ENCODE results near the gene WNK2. TPM values are rescaled to one million over a fixed set of nuclear protein-coding genes. Genes with fewer than 3 reads are reported as not detected.

The WNK2 gene
- total RNA-seq, 4 donors from 2014 or later, result 3.8 to 17.7 (median 9.0) TPM

DNA sequence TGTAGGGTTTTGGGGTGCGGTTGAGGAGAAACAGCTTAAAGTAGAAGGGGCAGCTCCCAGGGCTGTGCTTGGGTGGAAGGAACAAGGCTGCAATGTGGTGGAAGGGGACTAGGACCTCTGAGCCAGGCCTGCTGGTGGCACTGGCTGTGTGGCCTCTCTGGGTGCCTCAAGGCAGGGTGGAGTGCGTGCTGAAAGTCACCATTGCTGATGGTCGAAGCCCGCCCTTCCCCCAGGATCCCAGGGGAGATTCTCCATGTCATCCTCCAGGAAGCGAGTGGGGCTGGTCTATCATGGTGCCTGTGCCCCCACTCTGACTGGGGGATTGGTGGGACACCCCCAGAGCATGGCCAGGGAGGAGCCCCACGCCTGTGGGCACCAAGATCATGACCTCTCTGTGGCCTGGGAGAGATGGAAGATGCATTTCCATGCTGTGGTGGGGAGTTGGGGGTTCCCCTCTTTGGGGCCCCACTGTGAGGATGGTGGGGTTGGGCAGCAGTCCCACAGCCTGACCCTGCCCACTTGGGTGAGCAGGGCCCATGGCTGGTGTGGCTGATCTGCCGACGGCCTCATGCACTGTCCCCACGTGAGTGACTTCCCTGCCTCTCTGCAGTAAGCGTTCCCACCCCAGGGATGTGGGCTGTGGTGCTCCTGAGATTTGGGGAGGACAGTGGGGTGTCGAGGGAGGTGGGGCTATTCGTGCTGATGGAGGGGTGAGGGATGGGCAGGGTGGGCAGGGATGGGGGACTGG is 25.8 kb downstream of the WNK2 start:
- DNase-seq (ENCODE audit: low spot score in 2 of 2), result no peak
- no peak for TF ChIP-seq POLR2A (IDR thresholded peaks at IDR 0.05)
- TF ChIP-seq, protein P1, sequence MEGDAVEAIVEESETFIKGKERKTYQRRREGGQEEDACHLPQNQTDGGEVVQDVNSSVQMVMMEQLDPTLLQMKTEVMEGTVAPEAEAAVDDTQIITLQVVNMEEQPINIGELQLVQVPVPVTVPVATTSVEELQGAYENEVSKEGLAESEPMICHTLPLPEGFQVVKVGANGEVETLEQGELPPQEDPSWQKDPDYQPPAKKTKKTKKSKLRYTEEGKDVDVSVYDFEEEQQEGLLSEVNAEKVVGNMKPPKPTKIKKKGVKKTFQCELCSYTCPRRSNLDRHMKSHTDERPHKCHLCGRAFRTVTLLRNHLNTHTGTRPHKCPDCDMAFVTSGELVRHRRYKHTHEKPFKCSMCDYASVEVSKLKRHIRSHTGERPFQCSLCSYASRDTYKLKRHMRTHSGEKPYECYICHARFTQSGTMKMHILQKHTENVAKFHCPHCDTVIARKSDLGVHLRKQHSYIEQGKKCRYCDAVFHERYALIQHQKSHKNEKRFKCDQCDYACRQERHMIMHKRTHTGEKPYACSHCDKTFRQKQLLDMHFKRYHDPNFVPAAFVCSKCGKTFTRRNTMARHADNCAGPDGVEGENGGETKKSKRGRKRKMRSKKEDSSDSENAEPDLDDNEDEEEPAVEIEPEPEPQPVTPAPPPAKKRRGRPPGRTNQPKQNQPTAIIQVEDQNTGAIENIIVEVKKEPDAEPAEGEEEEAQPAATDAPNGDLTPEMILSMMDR (IDR thresholded peaks at IDR 0.05), result no peak
- no peak for TF ChIP-seq EP300 (IDR thresholded peaks at IDR 0.05)
- WGBS, 2 donors, result 83 to 84% methylated on average over 10 to 11 of the region's 12 CpGs
- no peaks in the 10 kb centered on the region for H3K9me3 ChIP-seq
- H3K36me3 ChIP-seq, result no peaks in the 10 kb centered on the region
- no peaks in the 10 kb centered on the region for H3K27me3 ChIP-seq
- peak overlapping the region in 1 of 4 donors; percentile 54 for H3K27ac ChIP-seq
- peaks cover 0 to 37% (median 14%) of the 10 kb centered on the region in 4 donors for H3K4me1 ChIP-seq
- no peak overlapping the region for H3K4me3 ChIP-seq

DNA sequence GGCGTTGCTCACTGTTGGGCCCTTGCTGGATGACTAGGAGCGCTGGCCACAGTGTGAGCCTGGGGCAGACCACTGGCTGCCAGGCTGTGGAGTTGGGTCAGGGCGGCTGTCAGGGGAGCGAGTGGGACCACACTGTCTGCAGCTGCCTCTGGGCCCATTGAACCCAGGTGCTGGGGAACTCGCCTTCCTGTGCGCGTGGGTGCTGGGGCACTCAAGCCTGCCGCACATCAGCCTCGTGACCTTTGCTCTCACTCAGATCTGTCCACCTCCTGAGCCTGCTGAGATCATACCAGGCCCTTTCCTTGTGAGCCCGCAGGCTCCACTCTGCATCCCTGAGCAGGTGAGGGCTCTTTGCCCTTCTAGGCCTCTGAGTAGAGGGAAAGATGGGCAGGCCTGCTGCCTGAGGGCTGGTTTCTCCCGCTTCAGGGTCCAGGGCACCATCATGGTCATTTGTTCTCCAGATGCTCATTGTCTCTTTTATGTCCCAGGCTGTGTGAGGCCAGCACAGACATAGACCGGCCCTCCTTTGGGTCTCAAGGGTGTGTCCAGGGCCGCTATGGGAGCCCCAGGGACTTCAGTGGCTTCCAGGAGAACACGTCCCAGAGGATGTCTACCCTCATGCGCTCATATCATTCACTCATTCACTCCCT is 26.5 kb downstream of the WNK2 start:
- Histone ChIP-seq H3K36me3 (no peaks in the 10 kb centered on the region), H3K4me3 (no peak overlapping the region), H3K27me3 (no peaks in the 10 kb centered on the region), H3K9me3 (peaks cover 0 to 7% (median 0%) of the 10 kb centered on the region in 4 donors), H3K4me1 (peaks cover 0 to 30% (median 10%) of the 10 kb centered on the region in 4 donors), H3K27ac (peak overlapping the region in 1 of 4 donors; percentile 54)
- TF ChIP-seq, protein P1 (IDR thresholded peaks at IDR 0.05), result no peak
- no peak for TF ChIP-seq POLR2A (IDR thresholded peaks at IDR 0.05)
- no peak for TF ChIP-seq EP300 (IDR thresholded peaks at IDR 0.05)
- 85 to 95% methylated on average over 13 to 15 of the region's 15 CpGs for WGBS, 2 donors
- DNase-seq (ENCODE audit: low spot score in 2 of 2), result no peak

DNA sequence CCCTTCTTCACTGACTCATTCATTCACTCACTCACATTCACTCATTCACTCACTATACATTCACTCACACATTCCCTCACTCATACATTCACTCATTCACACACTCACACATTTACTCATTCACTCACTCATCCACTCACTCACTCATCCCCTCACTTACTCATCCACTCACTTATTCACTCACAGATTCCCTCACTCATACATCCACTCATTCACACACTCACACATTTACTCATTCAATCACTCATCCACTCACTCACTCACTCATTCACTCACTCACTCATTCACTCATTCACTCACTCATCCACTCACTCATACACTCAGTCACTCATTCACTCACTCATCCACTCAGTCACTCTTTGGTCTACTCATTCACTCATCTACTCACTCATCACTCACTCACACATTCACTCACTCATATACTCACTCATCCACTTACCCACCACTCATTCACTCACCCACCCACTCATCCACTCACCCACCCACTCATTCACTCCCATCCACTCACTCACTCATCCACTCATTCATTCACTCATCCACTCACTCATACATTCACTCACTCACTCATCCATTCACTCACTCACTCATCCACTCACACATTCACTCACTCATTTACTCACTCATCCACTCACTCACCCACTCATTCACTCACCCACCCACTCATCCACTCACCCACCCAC is 27.2 kb downstream of the WNK2 start:
- Histone ChIP-seq H3K36me3 (no peaks in the 10 kb centered on the region), H3K9me3 (peaks cover 0 to 13% (median 0%) of the 10 kb centered on the region in 4 donors), H3K27me3 (no peaks in the 10 kb centered on the region), H3K4me1 (peaks cover 0 to 24% (median 5%) of the 10 kb centered on the region in 4 donors), H3K27ac (no peak overlapping the region), H3K4me3 (no peak overlapping the region)
- no peak for DNase-seq (ENCODE audit: low spot score in 2 of 2)
- TF ChIP-seq POLR2A (IDR thresholded peaks at IDR 0.05) (no peak), EP300 (IDR thresholded peaks at IDR 0.05) (no peak)
- TF ChIP-seq, protein P1 (IDR thresholded peaks at IDR 0.05), result no peak

DNA sequence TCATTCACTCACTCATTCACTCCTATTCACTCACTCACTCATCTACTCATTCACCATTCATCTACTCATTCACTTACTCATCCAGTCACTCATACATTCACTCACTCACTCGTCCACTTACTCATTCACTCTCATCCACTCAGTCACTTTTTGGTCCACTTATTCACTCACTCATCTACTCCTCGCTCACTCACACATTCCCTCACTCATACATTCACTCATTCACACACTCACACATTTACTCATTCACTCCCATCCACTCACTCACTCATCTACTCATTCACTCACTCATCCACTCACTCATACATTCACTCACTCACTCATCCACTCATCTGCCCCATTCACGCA is 27.7 kb downstream of the WNK2 start:
- no peak overlapping the region for H3K27ac ChIP-seq
- no peaks in the 10 kb centered on the region for H3K27me3 ChIP-seq
- TF ChIP-seq POLR2A (IDR thresholded peaks at IDR 0.05) (no peak), EP300 (IDR thresholded peaks at IDR 0.05) (no peak)
- TF ChIP-seq, protein P1 (IDR thresholded peaks at IDR 0.05), result no peak
- no peaks in the 10 kb centered on the region for H3K36me3 ChIP-seq
- H3K9me3 ChIP-seq, result peaks cover 0 to 16% (median 0%) of the 10 kb centered on the region in 4 donors
- peaks cover 0 to 19% (median 4%) of the 10 kb centered on the region in 4 donors for H3K4me1 ChIP-seq
- no peak for DNase-seq (ENCODE audit: low spot score in 2 of 2)
- no peak overlapping the region for H3K4me3 ChIP-seq
- WGBS, 2 donors, result 95 to 96% methylated on average over 3 of the region's 3 CpGs

DNA sequence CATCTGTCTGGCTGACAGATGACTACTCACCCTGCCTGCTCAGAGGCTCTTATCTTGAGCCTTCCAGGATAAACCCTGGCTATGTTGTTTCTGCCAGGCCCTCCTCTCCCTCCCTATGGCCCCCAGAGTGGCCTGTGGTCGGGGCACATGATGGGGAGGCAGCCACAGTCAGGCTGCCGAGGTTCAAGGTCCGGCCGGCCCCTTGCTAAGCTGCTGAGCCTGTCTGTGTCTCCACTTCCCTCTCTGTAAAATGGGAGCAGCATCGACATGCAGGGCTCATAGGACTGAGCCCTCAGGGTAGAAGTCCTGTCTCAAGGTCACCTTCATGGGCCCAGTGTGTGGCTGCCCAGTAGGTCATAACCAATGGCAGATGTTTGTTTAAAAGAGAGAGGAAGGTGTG is 28.5 kb downstream of the WNK2 start:
- peaks cover 0 to 11% (median 0%) of the 10 kb centered on the region in 4 donors for H3K4me1 ChIP-seq
- TF ChIP-seq POLR2A (IDR thresholded peaks at IDR 0.05) (no peak), EP300 (IDR thresholded peaks at IDR 0.05) (no peak)
- TF ChIP-seq, protein P1 (IDR thresholded peaks at IDR 0.05), result no peak
- WGBS, 2 donors, result 82 to 89% methylated on average over 5 of the region's 5 CpGs
- no peak overlapping the region for H3K27ac ChIP-seq
- no peak overlapping the region for H3K4me3 ChIP-seq
- no peak for DNase-seq (ENCODE audit: low spot score in 2 of 2)
- no peaks in the 10 kb centered on the region for H3K36me3 ChIP-seq
- peaks cover 0 to 16% (median 0%) of the 10 kb centered on the region in 4 donors for H3K9me3 ChIP-seq
- no peaks in the 10 kb centered on the region for H3K27me3 ChIP-seq
